GM19395 (cell line): Measurements from ENCODE around the gene UGCG.
A peak's percentile ranks its signal among the peaks of the same experiment; 100 is the strongest.

ENCODE experiments used
- ATAC-seq: cut with Tn5 transposase; IDR thresholded peaks from one replicate; pipeline ENCODE4 v1.9.1; 2021; ENCODE audit warnings: mild to moderate bottlenecking, moderate library complexity; ENCODE audit not compliant: unreplicated experiment

The UGCG gene

DNA sequence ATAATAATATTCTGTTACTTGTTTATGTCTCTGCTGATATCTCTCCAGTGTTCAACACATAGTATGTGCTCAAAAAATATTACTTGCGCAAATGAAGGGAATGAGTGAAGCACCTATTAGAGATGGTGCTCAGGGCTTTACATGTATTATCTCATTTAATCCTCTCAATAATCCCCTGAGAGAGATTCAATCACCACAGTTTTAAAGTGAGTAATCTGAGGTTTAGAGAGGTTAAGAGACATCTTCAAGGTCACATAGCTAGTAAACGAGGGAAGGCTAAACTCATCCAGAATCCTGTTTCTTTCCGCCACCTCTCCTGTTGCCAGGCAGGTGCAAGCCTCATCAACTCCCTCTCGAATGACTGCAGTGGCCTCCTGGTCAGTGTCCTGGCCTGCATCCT is 82.0 kb downstream of the UGCG start:
- ATAC-seq = no peak

DNA sequence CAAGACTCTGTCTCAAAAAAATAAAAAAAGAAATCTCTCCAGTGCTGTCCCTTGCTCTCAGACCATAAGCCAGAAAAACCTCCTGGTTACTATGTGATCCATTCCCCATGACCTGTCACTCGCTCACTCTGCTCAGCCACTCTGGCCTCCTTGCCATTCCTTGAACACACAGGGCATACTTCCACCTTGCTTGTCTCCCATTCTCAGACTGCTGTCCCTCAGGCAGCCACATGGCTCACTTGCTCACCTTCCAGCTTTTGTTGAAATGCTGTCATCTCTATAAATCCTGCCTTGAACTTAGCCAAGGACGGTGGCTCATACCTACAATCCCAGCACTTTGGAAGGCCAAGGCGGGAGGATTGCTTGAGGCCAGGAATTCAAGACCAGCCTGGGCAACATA is 82.9 kb downstream of the UGCG start:
- no peak for ATAC-seq

- ATAC-seq = no peak
These were observed 83.8 kb downstream of the UGCG start for GRCh38 chr9:111980398-111980797.

DNA sequence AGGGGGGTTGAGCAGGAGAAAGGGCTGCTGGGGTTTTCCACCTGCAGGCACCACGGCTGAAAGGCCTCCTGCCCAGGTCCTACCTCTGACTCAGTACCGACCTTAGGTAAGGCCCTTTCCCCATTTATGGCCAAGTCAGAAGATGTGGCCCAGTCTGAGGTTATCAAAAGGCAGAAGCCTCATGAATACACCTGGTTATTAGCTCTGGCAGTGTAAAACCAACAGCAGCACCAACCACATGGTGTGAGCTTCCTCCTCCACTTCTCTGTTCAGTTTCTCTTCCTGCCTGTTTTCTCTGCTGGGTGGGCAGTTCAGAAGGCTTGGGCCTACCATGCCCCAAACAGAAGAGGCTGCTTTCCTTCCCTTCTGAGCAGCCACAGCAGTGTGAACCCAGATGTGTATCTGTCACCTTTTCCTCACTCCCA is 86.9 kb downstream of the UGCG start:
- ATAC-seq = peak; percentile 78

- no peak for ATAC-seq
These were observed 87.6 kb downstream of the UGCG start for GRCh38 chr9:111984086-111984802.
